HepG2 (cell line): ENCODE measurements around the gene CHML. TPM values are rescaled to one million over a fixed set of nuclear protein-coding genes. Genes with fewer than 3 reads are reported as not detected.

Source experiments
- ATAC-seq: fragments of 200-7000 bp; cut with Tn5 transposase; 3 replicates; pipeline ENCODE4 v1.9.1; 2020; ENCODE audit warnings: mild to moderate bottlenecking, moderate library complexity
- BruUV-seq: library from RNA; stranded (reverse); fragments of 400-500 nt; replicated peaks from 2 replicates; lab custom pipeline; 2021; lab: Mats Ljungman, UMichigan
- CTCF ChIA-PET: fragments of 300-600 bp; formaldehyde crosslinking; extraction: SDS; loops from one replicate; lab custom pipeline; 2021; ENCODE audit warnings: low total read pairs, inconsistent platforms, low intra/inter-chr PET ratio; lab: Yijun Ruan, JAX
- POLR2A ChIA-PET: fragments of 350-600 bp; sonication (Branson Sonifier 250); formaldehyde crosslinking; loops from one replicate; lab custom pipeline; 2020; ENCODE audit warnings: antibody characterized with exemption, inconsistent platforms; lab: Yijun Ruan, JAX
- DNase-seq: peaks from one replicate; pipeline ENCODE4 v3.0.0-alpha.2; 2015; ENCODE audit warnings: low spot score
- FAIRE-seq: peaks from 3 replicates; lab custom pipeline; 2011; peaks lifted over from hg19 to GRCh38; lab: Jason Lieb, UNC
- H2AFZ ChIP-seq: one replicate; pipeline ENCODE4 v1.6.1; 2011; ENCODE audit warnings: low read length, inconsistent platforms
- H3K27ac ChIP-seq: fragments of 300-600 bp; 3 replicates; pipeline ENCODE4 v1.8.0; 2011; ENCODE audit warnings: mixed run types, mild to moderate bottlenecking, mixed read lengths, low read length, inconsistent platforms; ENCODE audit not compliant: insufficient read depth; ENCODE audit errors: extremely low read length
- H3K27me3 ChIP-seq, 2 experiments: fragments of 200-600 bp in 1 of 2; 2 replicates in 1 of 2; 3 replicates in 1 of 2; pipeline versions ENCODE4 v1.6.0 to v1.8.0; 2011; ENCODE audit warnings: low read length in 2 of 2, mild to moderate bottlenecking in 2 of 2, moderate library complexity in 2 of 2, inconsistent platforms in 1 of 2; ENCODE audit not compliant: insufficient read depth in 2 of 2, control insufficient read depth in 1 of 2
- H3K36me3 ChIP-seq, 2 experiments: fragments of 200-600 bp in 1 of 2; replicated peaks in 1 of 2; 2 replicates in 1 of 2; 3 replicates in 1 of 2; pipeline versions ENCODE4 v1.5.1 to v1.8.0; 2011; ENCODE audit warnings: low read length in 2 of 2, inconsistent platforms in 1 of 2; ENCODE audit not compliant: insufficient read depth in 2 of 2, control insufficient read depth in 1 of 2
- H3K4me1 ChIP-seq: 2 replicates; pipeline ENCODE4 v1.5.1; 2012; ENCODE audit warnings: low read length, inconsistent platforms; ENCODE audit not compliant: insufficient read depth
- H3K4me2 ChIP-seq: 2 replicates; pipeline ENCODE4 v1.6.0; 2011; ENCODE audit warnings: low read depth, low read length, inconsistent platforms
- H3K4me3 ChIP-seq, 3 experiments: fragments of 200-600 bp in 1 of 3; sonication (generic), shearing (Covaris generic) in 1 of 3; replicated peaks in 1 of 3; 2 replicates each; pipeline ENCODE4 v1.5.1; 2011 to 2016; ENCODE audit warnings: low read length in 3 of 3, inconsistent platforms in 2 of 3, low read depth in 2 of 3, mild to moderate bottlenecking in 2 of 3, control low read depth in 1 of 3, mixed read lengths in 1 of 3; ENCODE audit not compliant: insufficient read depth in 1 of 3
- H3K79me2 ChIP-seq: one replicate; pipeline ENCODE4 v1.6.1; 2011; ENCODE audit warnings: low read length, inconsistent platforms; ENCODE audit not compliant: insufficient read depth
- H3K9ac ChIP-seq: 2 replicates; pipeline ENCODE4 v1.6.0; 2011; ENCODE audit warnings: mild to moderate bottlenecking, low read depth, low read length, inconsistent platforms; ENCODE audit not compliant: insufficient read depth
- H3K9me3 ChIP-seq: 2 replicates; pipeline ENCODE4 v1.5.1; 2012; ENCODE audit warnings: mild to moderate bottlenecking, low read length
- H4K20me1 ChIP-seq: 2 replicates; pipeline ENCODE4 v1.6.0; 2011; ENCODE audit warnings: inconsistent platforms, mild to moderate bottlenecking, low read length, moderate library complexity; ENCODE audit not compliant: insufficient read depth
- BRD4 ChIP-seq: sonication (generic); formaldehyde crosslinking; IDR thresholded peaks from 2 replicates; pipeline ENCODE4 v1.4.0; 2020; ENCODE audit warnings: missing genetic modification reagents
- CHCHD3 ChIP-seq: sonication (generic); formaldehyde crosslinking; IDR thresholded peaks from 2 replicates; pipeline ENCODE4 v1.8.0; 2022; ENCODE audit warnings: mild to moderate bottlenecking, missing genetic modification reagents, moderate library complexity
- EP300 ChIP-seq, 3 experiments: sonication (generic) in 1 of 3; formaldehyde crosslinking in 1 of 3; IDR thresholded peaks; 2 replicates each; pipeline versions ENCODE4 v1.5.1 to v1.6.1; 2011 to 2020; ENCODE audit warnings: low read depth in 2 of 3, low read length in 2 of 3, borderline replicate concordance in 1 of 3, improper control_type of control experiment in 1 of 3, mild to moderate bottlenecking in 1 of 3, missing genetic modification reagents in 1 of 3, moderate library complexity in 1 of 3
- ETV5 ChIP-seq: IDR thresholded peaks from 2 replicates; pipeline ENCODE4 v1.6.1; 2018; ENCODE audit warnings: missing biosample characterization, missing genetic modification reagents, inconsistent platforms, borderline replicate concordance
- FOXA3 ChIP-seq: IDR thresholded peaks from 2 replicates; pipeline ENCODE4 v1.6.1; 2016; ENCODE audit warnings: missing genetic modification reagents, missing compliant biosample characterization
- KDM4B ChIP-seq: sonication (generic); formaldehyde crosslinking; IDR thresholded peaks from 2 replicates; pipeline ENCODE4 v1.4.0; 2020; ENCODE audit warnings: missing genetic modification reagents
- NFAT5 ChIP-seq: sonication (generic); formaldehyde crosslinking; IDR thresholded peaks from 2 replicates; pipeline ENCODE4 v1.4.0; 2020; ENCODE audit warnings: missing genetic modification reagents
- NFRKB ChIP-seq: fragments of 450-650 bp; IDR thresholded peaks from 2 replicates; pipeline ENCODE4 v1.6.1; 2017
- RNF2 ChIP-seq: fragments of 450-650 bp; conservative IDR thresholded peaks from 2 replicates; pipeline ENCODE4 v1.6.1; 2016; ENCODE audit warnings: low read depth
- TAF15 ChIP-seq: fragments of 200-400 bp; formaldehyde crosslinking; IDR thresholded peaks from one replicate; pipeline ENCODE4 v1.6.1; 2018; ENCODE audit warnings: mild to moderate bottlenecking, low read depth, low read length; ENCODE audit not compliant: poor library complexity, severe bottlenecking
- ZNF282 ChIP-seq: fragments of 450-650 bp; IDR thresholded peaks from 2 replicates; pipeline ENCODE4 v1.6.1; 2018; ENCODE audit not compliant: partially characterized antibody
- ZNF296 ChIP-seq: sonication (generic); formaldehyde crosslinking; conservative IDR thresholded peaks from 2 replicates; pipeline ENCODE4 v1.5.0; 2020; ENCODE audit warnings: mild to moderate bottlenecking, missing genetic modification reagents
- ZNF577 ChIP-seq: sonication (generic); formaldehyde crosslinking; IDR thresholded peaks from 2 replicates; pipeline ENCODE4 v1.4.0; 2020; ENCODE audit warnings: mild to moderate bottlenecking, low read depth, missing genetic modification reagents, borderline replicate concordance
- ZNF879 ChIP-seq: sonication (generic); formaldehyde crosslinking; IDR thresholded peaks from 2 replicates; pipeline ENCODE4 v1.8.1; 2023; ENCODE audit warnings: missing genetic modification reagents
- WGBS: methylation state at CpG from one replicate; pipeline ENCODE4 v1.1.6; 2017; ENCODE audit warnings: low lambda C conversion rate; 5-methylcytosine and 5-hydroxymethylcytosine counted together
- in situ Hi-C: cut with HindIII; loops from 2 replicates; pipeline ENCODE4 v1.10.0; 2017; ENCODE audit warnings: low pct_unique_long_range_greater_than_20kb; ENCODE audit not compliant: extremely low pct_ligation_motif_present
- intact Hi-C: fragments of 100-400 bp; cut with micrococcal nuclease; formaldehyde crosslinking; loops from one replicate; pipeline ENCODE4 v1.10.0; 2022; ENCODE audit not compliant: unreplicated experiment
- polyA plus RNA-seq, 8 experiments: library from polyadenylated mRNA; depleted of rRNA in 3 of 8; stranded (reverse) in 7 of 8; unstranded in 1 of 8; fragments of >200 nt; fragmentation: Illumina TruSeq in 4 of 8; extraction: Trizol in 4 of 8; gene quantifications; 2 replicates each; pipeline versions ENCODE4 v1.2.1 to v1.2.3, GENCODE V29; 2011 to 2016; ENCODE audit warnings: low read depth in 4 of 8, missing spikeins in 1 of 8, mixed read lengths in 1 of 8; ENCODE audit not compliant: insufficient read depth in 1 of 8
- total RNA-seq, 5 experiments: library from RNA; depleted of rRNA; stranded (reverse); fragments of >200 nt; fragmentation: Illumina TruSeq; extraction: Trizol; gene quantifications; 2 replicates each; pipeline ENCODE4 v1.2.3, GENCODE V29; 2016; ENCODE audit warnings: low read depth in 1 of 5

CHML gene
- total and polyA plus RNA-seq, 2 of the 13 experiments (the other 11 are each of a cell fraction or from before 2014, with no cell fraction given): 5.2 to 16.7 TPM

DNA sequence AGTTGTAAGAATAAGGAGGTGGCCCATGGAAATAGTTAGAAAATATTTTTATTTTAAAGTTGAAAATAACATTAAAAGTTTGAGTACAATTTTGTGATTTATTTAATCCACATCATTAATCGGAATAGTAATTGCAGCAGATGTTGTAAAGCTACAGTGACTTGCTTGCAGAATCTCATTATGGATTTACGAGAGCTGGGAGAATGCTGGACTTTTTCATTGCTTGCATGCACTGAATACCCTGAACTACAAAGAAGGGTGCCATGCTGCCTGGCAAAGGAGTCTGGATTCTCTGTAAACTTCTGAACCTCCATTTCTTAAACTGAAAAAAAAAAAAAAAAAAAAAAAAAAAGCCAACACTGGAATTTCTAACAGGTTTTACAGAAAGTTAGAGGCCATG lies 38.4 kb upstream of the CHML start:
- H3K36me3 ChIP-seq: no peaks in the 10 kb centered on the region
- no peak overlapping the region for H2AFZ ChIP-seq
- H3K79me2 ChIP-seq: no peaks in the 10 kb centered on the region
- no peak for TF ChIP-seq BRD4 (CRISPR knock-in tag)
- no peak overlapping the region for H3K27ac ChIP-seq
- CTCF ChIA-PET: no interaction called here
- POLR2A ChIA-PET: no interaction called here
- in situ Hi-C loops: no loop called here
- no peak overlapping the region for H3K9ac ChIP-seq
- H3K4me2 ChIP-seq: no peak overlapping the region
- DNase-seq (no peak), FAIRE-seq (no peak), ATAC-seq (no peak)
- H3K4me3 ChIP-seq: no peak overlapping the region
- WGBS: 0% methylated on average over 2 of the region's 2 CpGs
- no peaks in the 10 kb centered on the region for H3K9me3 ChIP-seq
- H3K27me3 ChIP-seq: no peaks in the 10 kb centered on the region
- intact Hi-C loops: no loop called here
- no peaks in the 10 kb centered on the region for H3K4me1 ChIP-seq
- no peaks in the 10 kb centered on the region for H4K20me1 ChIP-seq
- no TSS peak for BruUV-seq

- Histone ChIP-seq H3K9ac (no peak overlapping the region), H3K4me1 (peaks cover 5% of the 10 kb centered on the region), H3K27me3 (no peaks in the 10 kb centered on the region), H3K36me3 (no peaks in the 10 kb centered on the region), H3K4me3 (no peak overlapping the region), H3K9me3 (no peaks in the 10 kb centered on the region), H2AFZ (no peak overlapping the region), H3K79me2 (no peaks in the 10 kb centered on the region), H3K27ac (no peak overlapping the region), H3K4me2 (no peak overlapping the region), H4K20me1 (no peaks in the 10 kb centered on the region)
- TF ChIP-seq ETV5 (CRISPR knock-in tag) (no peak), TAF15 (no peak), KDM4B (CRISPR knock-in tag) (no peak), NFRKB (no peak), FOXA3 (CRISPR knock-in tag) (no peak), ZNF879 (CRISPR knock-in tag) (no peak), CHCHD3 (CRISPR knock-in tag) (no peak), EP300 (IDR thresholded peaks at IDR 0.05; ENCODE audit: low read depth in 2 of 2, low read length in 2 of 2) (no peak), EP300 (CRISPR knock-in tag; IDR thresholded peaks at IDR 0.05; ENCODE audit: borderline replicate concordance) (no peak), ZNF282 (no peak), NFAT5 (CRISPR knock-in tag) (no peak), RNF2 (no peak), ZNF577 (CRISPR knock-in tag) (no peak), ZNF296 (CRISPR knock-in tag) (no peak)
- no TSS peak for BruUV-seq
- in situ Hi-C loops (no loop called here), intact Hi-C loops (no loop called here)
- CTCF ChIA-PET: no interaction called here
- WGBS: 18% methylated on average over 5 of the region's 5 CpGs
- FAIRE-seq (no peak), ATAC-seq (no peak), DNase-seq (no peak)
- POLR2A ChIA-PET: no interaction called here
Observed at GRCh38 chr1:241677201-241677600, 37.0 kb upstream of the CHML start.
